OCI-LY3 (cell line): ENCODE results near the gene VAV2.

ENCODE experiments used
- H2AFZ ChIP-seq: fragments of 200-600, 300-600 bp; shearing (Covaris generic); 2 replicates; pipeline ENCODE4 v1.6.0; 2014; ENCODE audit warnings: antibody characterized with exemption, low read depth, low read length
- H3K27ac ChIP-seq: fragments of 200-600, 300-600 bp; sonication (generic); 2 replicates; pipeline ENCODE4 v1.5.1; 2014; ENCODE audit warnings: mild to moderate bottlenecking, low read length, moderate library complexity, mixed read lengths
- H3K27me3 ChIP-seq: fragments of 200-600, 300-600 bp; sonication (generic); 2 replicates; pipeline ENCODE4 v1.6.1; 2014; ENCODE audit warnings: low read depth, low read length, mixed read lengths
- H3K36me3 ChIP-seq: fragments of 200-600, 300-600 bp; sonication (generic); replicated peaks from 2 replicates; pipeline ENCODE3; 2014; ENCODE audit warnings: low read depth, low read length, mixed read lengths
- H3K4me1 ChIP-seq: fragments of 300-600, 200-600 bp; sonication (generic); 2 replicates; pipeline ENCODE4 v1.6.1; 2014; ENCODE audit warnings: low read length, mixed read lengths
- H3K4me2 ChIP-seq: fragments of 200-600, 300-600 bp; sonication (generic); 2 replicates; pipeline ENCODE4 v1.6.1; 2014; ENCODE audit warnings: low read length, mixed read lengths
- H3K4me3 ChIP-seq: fragments of 300-600, 200-600 bp; sonication (generic); 2 replicates; pipeline ENCODE4 v1.5.1; 2014; ENCODE audit warnings: antibody characterized with exemption, mild to moderate bottlenecking, low read length, moderate library complexity
- H3K79me2 ChIP-seq: fragments of 300-600, 200-600 bp; shearing (Covaris generic); 2 replicates; pipeline ENCODE4 v1.6.1; 2014; ENCODE audit warnings: mild to moderate bottlenecking, low read length, mixed read lengths
- H3K9ac ChIP-seq: fragments of 300-600, 200-600 bp; shearing (Covaris generic); 2 replicates; pipeline ENCODE4 v1.6.0; 2014; ENCODE audit warnings: mild to moderate bottlenecking, low read length, moderate library complexity
- H3K9me3 ChIP-seq: fragments of 200-600, 300-600 bp; shearing (Covaris generic); 2 replicates; pipeline ENCODE4 v1.6.1; 2014; ENCODE audit warnings: low read length, mixed read lengths; ENCODE audit not compliant: insufficient read depth
- H4K20me1 ChIP-seq: fragments of 200-600, 300-600 bp; sonication (generic); 2 replicates; pipeline ENCODE4 v1.6.1; 2016; ENCODE audit warnings: low read length, mixed read lengths; ENCODE audit not compliant: insufficient read depth
- CTCF ChIP-seq: fragments of 200-600, 300-600 bp; sonication (generic); IDR thresholded peaks from 2 replicates; pipeline ENCODE4 v1.5.1; 2014; ENCODE audit warnings: antibody characterized with exemption, low read length, low read depth
- EZH2phosphoT487 ChIP-seq: fragments of 200-600 bp; shearing (Covaris generic); IDR thresholded peaks from 2 replicates; pipeline ENCODE4 v1.6.1; 2018; ENCODE audit warnings: antibody characterized with exemption, mixed run types, low read depth

Gene VAV2

GRCh38 chr9:133779081-133779480, 213.0 kb downstream of the VAV2 start:
- Histone ChIP-seq H3K79me2 (no peaks in the 10 kb centered on the region), H3K36me3 (peaks cover 70% of the 10 kb centered on the region)

GRCh38 chr9:133778336-133779013, 213.6 kb downstream of the VAV2 start:
- Histone ChIP-seq H3K36me3 (peaks cover 73% of the 10 kb centered on the region), H3K9ac (no peak overlapping the region), H3K27me3 (no peaks in the 10 kb centered on the region), H4K20me1 (peaks cover 7% of the 10 kb centered on the region; the same call in 1 of the 2 replicates), H3K79me2 (no peaks in the 10 kb centered on the region), H3K4me3 (no peak overlapping the region), H2AFZ (no peak overlapping the region), H3K4me2 (no peak overlapping the region), H3K4me1 (no peaks in the 10 kb centered on the region), H3K27ac (no peak overlapping the region), H3K9me3 (no peaks in the 10 kb centered on the region)
- TF ChIP-seq CTCF (no peak), EZH2phosphoT487 (no peak)

More at GRCh38 chr9:133779081-133779480, 213.0 kb downstream of the VAV2 start:
- TF ChIP-seq EZH2phosphoT487 (no peak), CTCF (no peak)
- H3K4me1 ChIP-seq, result 0 out of 2 replicates have a peak, but pooled peaks cover under 1% of the 10 kb centered on the region
- no peaks in the 10 kb centered on the region for H3K9me3 ChIP-seq
- H3K27ac ChIP-seq, result no peak overlapping the region
- no peaks in the 10 kb centered on the region for H3K27me3 ChIP-seq
- peaks cover 10% of the 10 kb centered on the region; the same call in 1 of the 2 replicates for H4K20me1 ChIP-seq
- no peak overlapping the region for H3K4me2 ChIP-seq
- no peak overlapping the region for H3K4me3 ChIP-seq
- no peak overlapping the region for H2AFZ ChIP-seq
- no peak overlapping the region for H3K9ac ChIP-seq

DNA sequence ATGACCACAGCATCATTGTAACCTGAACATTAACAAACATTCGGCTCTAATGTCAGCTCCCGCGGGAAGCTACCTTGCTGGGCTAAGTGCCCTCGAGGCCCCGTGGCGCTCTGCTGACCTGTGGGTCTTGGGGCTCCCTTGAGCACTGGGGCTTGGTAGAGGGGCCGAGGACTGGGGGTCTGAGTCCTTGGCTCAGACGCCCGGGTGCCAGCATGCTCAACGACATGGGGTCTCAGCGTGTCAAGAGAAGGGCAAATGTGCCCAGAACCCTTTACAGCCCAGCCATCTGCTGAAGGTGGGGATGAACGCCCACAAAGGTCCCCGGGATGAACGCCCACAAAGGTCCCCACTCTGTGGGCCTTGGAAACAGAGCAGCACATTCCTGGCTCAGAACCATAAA, 214.3 kb downstream of the VAV2 start:
- H3K9me3 ChIP-seq, result no peaks in the 10 kb centered on the region
- TF ChIP-seq CTCF, result no peak
- TF ChIP-seq EZH2phosphoT487, result no peak
- no peak overlapping the region for H2AFZ ChIP-seq
- H3K4me2 ChIP-seq, result no peak overlapping the region
- no peak overlapping the region for H3K9ac ChIP-seq
- peaks cover 2% of the 10 kb centered on the region; the same call in 1 of the 2 replicates for H4K20me1 ChIP-seq
- peaks cover 71% of the 10 kb centered on the region for H3K36me3 ChIP-seq
- H3K79me2 ChIP-seq, result no peaks in the 10 kb centered on the region
- no peak overlapping the region for H3K4me3 ChIP-seq
- H3K27me3 ChIP-seq, result no peaks in the 10 kb centered on the region
- no peaks in the 10 kb centered on the region for H3K4me1 ChIP-seq
- H3K27ac ChIP-seq, result no peak overlapping the region

- H3K9ac ChIP-seq, result no peak overlapping the region
- no peak for TF ChIP-seq EZH2phosphoT487
- TF ChIP-seq CTCF, result no peak
- no peak overlapping the region for H3K4me2 ChIP-seq
- no peak overlapping the region for H2AFZ ChIP-seq
- H3K79me2 ChIP-seq, result no peaks in the 10 kb centered on the region
- H3K36me3 ChIP-seq, result peaks cover 69% of the 10 kb centered on the region
- no peaks in the 10 kb centered on the region for H4K20me1 ChIP-seq
- H3K4me3 ChIP-seq, result no peak overlapping the region
- H3K4me1 ChIP-seq, result no peaks in the 10 kb centered on the region
- no peaks in the 10 kb centered on the region for H3K9me3 ChIP-seq
- no peaks in the 10 kb centered on the region for H3K27me3 ChIP-seq
- no peak overlapping the region for H3K27ac ChIP-seq
These were observed 214.9 kb downstream of the VAV2 start for GRCh38 chr9:133777068-133777791.
